Non-pigmented ciliary epithelial cell (primary cell): ENCODE data around the gene OXNAD1.
A peak's percentile ranks its signal among the peaks of the same experiment; 100 is the strongest.
"Not testable (repeated sequence)": the region's sequence is repeated elsewhere in the genome, so short reads cannot be mapped to it uniquely, and the experiment has no call there.

Experiments used
- DNase-seq: peaks from one replicate; pipeline ENCODE4 v3.0.0-alpha.2; 2010; ENCODE audit warnings: low read depth

OXNAD1 gene

DNA sequence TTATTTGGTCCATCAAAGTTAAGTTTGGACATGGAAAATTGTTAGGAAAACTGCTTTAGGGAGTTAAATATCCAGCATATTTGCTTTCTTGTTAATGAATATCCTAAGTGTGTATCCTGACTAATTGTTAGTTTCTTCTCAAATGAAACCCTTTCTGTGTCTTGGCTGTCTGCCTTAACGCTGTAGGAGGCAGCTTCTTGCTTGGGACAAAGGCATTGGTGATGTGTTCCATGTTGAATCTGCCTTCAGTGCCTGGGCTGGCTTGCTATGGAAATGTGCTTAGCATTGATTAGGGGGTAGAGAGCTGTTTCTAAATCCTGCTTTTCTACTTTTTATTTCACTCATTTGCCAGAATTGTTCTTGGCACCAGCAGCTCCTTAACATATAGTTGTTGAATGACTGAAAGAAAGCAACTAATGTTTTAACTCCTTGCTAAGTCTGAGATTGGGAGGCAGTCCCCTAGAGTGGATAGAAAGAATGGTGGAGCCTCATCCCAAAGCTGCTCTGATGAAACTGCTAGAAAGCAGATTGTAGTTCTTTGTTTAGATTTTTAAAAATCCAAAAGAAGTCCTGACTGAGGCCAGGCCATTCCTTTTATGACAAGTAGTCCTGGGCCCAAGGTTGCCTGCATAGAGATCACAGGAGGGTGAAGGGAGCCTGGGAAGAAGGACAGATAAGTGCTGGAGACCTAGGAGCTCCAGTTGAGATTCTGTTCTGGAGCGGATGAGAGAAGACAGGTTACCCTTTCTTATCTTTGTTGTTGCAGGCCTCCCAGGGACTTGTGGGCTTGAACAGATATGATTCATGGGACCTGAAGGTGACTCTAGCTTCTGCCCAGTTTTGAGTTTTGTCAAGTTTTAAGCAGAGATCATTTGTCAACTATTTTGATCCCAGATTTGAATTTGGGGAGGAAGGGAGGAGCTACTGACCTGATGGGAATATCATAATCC lies 39.3 kb downstream of the OXNAD1 start:
- no peak for DNase-seq

DNA sequence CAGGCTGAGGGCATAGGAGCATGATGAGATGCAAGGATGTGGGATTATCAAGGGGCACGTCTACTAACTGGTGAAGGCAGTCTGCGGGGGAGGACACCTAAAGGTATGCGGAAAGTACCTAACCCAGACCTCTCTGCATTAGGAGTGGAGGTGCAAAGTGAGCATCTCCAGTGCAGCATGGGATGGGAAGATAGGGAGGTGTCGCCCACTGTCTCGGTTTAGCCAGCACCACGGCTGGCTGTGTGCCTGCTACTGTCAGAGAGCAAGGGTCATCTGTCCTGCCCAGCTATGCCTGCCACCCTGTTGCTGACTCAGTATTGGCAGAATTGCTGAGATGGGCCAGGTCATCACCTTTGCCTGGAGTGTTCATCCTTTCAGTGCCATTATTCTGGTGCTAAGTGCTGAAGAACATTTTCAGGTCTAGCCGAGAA lies 40.1 kb downstream of the OXNAD1 start:
- DNase-seq: no peak

DNA sequence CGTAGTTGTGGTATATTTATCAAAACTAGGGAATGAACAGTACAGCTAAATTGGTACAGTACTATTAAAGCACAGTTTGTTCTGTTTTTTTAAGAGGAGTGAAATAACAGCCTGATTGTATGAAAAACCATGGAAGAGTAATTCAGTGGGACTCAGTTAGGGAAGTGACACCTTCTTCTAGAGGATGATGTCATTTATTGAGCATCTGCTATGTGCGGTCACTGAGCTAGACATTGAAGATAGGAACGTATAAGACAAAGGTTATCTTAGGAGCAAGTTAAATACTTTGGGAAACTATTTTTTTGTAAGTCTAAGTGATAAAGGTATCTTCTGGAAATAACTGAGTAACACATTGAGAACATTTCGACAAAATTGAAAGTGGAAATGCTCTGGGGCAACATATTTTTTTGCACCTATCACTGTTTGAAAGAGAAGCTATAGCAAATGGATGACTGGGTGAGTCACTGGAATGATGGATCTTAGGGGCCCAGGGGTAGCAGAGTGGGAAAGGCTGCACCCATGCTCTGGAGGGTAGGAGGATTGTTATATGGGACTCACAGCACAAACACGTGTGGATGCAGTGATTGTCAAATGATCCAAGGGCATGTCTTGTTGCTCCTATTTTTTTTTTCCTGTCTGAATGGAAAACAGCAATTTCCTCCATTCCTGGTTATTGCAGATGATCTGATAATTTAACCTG lies 43.0 kb downstream of the OXNAD1 start:
- no peak for DNase-seq

DNA sequence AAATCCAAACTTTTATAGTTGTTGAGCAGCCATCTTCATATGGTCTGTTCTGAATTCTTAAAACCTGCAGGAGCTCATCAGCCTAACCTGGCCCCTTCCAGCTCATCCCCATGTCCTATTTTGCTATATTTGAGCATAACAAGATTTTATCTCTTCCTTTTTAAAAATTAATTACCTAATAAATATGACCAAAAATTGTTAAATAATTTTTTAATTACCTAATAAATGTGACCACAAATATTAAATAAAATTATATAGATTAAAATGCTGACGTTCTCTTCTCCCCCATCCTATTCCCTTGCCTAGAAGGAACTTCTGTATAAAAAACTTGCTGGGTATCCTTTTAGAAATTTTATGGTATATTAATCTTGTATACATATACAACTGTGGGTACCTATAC lies 43.7 kb downstream of the OXNAD1 start:
- DNase-seq: no peak

DNA sequence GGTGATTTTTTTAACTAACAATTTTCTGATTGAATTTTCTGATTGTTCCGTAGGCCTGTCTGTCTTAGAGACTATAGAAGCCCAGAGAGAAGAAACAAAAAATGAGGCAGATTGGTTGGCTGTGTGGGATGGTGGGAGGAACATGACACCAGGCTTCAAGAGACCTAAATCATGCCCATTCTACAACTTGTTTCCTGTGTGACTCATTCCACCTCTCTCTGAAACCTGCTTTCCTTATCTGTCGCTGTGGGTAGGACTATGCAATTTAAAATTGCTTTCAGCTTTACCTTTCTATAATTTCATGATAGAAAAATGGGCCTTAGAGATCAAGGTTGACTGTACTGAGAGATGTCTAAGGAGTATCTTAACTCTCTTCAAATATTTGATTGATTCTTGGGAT lies 44.5 kb downstream of the OXNAD1 start:
- DNase-seq: peak; percentile 47

DNA sequence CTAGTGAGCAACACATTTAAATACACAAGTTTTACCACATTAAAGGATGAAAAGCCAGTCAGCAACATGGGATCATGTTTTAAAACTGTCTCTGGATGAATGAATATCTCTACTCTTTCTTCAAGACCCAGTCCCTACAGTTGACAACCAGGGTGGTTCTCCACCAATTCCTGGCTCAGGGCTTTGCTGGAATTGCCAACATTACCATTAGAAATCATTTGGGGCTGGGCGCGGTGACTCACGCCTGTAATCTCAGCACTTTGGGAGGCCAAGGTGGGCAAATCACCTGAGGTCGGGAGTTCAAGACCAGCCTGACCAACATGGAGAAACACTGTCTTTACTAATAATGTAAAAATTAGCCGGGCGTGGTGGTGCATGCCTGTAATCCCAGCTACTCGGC lies 45.5 kb downstream of the OXNAD1 start:
- not testable (repeated sequence) for DNase-seq

DNA sequence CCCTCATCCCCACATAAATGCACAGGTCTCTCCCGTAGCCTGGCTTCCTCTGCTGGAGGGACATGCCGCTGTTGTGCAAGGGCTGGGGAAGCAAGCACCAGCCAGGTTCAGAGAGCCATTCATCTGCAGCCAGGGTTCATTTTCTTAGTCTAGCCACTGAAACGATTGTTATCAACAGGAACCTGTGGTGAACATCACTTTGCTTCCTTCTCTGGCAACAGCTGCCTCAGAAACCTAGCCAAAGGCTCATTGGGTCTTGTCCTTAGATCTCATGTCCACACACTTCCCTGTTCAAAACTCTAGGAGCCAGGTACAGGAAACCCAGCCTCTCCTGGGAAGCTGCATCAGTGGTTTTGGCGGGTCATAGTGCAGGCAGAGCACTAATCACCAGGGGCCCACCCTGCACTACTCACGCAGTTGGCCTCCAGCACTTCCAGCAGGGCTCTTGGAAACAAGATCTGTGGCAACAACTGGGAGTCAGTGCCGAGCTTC lies 47.0 kb downstream of the OXNAD1 start:
- no peak for DNase-seq

DNA sequence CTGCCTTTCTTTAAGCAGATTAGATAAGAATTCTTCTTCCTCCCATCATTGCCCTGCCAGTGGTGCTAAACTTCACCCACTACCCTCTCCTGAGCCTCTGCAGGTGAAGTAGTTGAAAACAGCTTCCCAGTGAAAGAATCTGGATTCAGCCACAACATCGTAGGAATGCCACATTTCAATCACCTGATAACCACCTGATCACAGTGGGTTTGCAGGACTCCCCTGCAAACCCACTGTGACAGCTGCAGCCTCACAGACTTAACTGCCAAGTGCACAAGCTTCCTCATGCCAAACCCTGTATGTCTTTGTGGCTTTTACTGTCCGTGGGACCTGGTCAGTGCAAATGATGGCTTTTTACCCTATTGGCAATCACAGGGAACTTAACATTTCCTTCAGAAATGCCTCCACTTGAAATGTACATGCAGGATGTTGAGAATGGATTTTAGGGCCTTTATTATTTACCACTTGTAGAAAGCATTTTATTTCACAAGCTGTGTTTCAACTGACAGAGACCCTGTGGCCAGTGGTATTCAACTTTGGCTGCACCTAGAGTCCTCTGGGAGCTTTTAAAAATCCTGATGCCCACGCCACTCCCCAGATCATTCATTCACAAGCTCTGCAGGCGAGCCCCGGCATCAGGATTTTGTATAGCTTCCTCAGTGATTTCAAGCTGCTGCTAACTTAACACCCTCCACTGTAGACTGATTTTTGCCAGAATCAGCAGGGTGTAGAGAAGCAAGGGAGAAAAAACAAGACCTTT lies 49.1 kb downstream of the OXNAD1 start:
- DNase-seq: no peak

DNA sequence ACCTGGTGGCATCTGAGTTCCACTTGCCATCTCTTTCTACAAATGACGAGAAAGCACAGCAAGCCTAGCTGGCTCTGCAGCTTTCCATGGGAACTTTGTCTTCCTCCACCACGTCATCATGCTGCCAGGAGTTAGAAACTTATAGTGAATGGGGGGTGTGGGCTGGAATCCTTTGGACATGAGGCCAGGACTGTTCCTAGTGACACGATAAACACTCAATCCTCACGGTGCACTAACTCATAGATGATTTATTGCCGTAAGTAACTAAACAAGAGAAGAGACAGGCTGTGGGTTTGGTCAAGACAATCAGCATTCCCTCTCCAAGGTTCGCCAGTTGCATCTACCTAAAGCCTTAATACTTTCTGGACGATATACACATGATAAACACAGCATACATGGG lies 50.6 kb downstream of the OXNAD1 start:
- no peak for DNase-seq

DNA sequence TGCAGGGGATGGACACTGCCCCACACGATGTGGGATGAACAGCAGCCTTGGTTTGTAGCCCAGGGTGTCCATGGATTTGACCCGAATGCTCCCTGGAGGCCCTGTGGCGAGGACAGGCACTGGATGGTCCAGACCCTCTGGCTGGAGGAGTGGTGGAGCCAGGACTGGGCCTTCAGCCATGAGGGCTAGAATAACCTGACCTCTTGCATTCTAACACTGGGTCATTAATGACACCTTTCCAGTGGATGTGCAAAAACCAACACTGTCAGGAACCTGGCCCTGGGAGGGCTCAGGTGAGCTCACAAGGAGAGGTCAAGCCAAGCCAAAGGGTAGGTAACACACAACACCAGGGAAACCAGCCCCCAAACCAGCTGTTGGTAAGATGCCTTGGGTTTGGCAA lies 51.4 kb downstream of the OXNAD1 start:
- DNase-seq: no peak

DNA sequence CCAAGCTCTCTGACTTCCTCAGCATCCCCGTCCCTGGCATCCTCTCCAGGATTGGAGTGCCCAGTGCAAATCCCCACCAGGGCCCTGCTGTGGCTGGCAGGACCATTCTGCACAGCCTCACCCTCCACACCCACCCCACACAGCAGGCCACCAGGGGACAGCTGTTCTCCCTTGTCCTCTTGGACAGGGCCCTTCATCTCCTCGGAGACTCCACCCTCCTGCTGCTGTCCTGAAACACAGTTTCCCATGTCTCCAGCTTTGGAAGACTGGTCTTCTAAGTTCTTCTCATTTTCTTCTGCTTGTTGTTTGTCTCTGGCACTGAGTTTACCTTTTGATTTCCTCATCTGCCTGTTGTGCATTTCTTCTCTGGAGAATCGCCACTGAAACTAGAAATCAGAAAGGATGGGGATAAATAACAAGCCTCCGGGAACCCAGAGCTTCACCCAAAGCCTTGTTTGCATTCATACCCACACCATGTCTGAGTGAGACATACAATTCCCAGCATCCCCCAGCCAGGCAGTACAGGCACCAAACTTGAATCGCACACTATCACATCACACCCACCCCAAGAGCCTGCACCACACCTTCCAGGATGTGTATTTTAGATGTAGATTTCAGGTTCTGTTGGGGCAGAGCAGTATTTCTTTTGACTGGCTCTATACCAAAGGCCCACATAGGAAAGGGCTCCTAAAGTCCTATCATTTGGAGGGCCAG lies 52.0 kb downstream of the OXNAD1 start:
- DNase-seq: no peak

DNA sequence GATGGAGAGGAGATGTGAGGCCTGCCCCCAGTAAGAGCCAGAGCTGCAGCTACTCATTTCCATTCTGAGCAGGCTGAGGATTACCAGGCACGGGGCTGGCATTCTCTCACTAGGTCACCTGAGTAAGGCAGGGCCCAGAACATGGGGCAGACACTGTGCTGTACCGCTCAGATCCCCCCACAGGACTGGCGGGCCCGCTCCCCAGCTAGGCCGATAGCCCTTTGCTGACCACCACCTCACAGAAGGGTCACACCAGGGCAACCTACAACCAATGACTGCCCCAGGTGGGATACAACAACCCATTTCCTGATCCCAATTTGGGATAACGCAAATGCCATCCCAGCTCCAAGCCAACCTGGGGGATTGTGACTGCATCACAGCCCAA lies 52.5 kb downstream of the OXNAD1 start:
- no peak for DNase-seq

DNA sequence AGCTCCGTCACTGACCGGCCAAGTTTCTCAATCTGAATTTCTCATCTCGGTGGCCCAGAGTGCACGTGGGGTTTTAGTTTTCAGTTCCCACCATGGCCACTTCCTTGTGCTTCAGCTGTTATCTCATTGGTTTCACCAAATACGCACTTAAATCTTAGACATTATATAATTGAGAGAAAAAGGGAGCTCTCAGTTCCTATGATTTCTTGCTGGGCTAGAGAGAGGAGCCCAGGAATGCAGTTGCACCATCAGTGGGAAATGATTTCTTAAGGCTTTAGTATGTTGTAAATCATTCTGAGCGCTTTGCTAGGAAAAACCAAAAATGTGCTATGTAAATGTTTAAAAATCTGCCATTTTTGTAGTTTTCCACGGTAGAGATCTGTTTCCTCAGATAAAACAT lies 53.2 kb downstream of the OXNAD1 start:
- no peak for DNase-seq

DNA sequence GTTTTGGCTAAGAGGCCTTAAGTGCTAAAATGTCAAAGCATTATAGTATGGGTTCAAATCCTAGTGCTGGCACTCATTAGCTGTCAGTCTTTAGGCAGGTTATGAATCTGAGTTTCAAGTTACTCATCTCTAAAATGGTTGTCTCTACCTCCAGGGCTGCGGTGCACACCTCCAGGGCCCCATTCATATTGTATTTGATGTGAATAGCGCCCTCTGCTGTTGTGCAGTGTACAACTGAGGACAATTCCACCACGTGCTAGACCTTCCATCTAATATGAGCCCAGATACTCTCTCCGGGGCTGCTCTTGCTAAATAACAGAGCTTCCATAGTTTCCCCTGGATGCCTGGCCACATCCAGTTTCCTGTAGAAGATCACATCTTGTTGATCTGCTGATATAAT lies 54.3 kb downstream of the OXNAD1 start:
- no peak for DNase-seq

DNA sequence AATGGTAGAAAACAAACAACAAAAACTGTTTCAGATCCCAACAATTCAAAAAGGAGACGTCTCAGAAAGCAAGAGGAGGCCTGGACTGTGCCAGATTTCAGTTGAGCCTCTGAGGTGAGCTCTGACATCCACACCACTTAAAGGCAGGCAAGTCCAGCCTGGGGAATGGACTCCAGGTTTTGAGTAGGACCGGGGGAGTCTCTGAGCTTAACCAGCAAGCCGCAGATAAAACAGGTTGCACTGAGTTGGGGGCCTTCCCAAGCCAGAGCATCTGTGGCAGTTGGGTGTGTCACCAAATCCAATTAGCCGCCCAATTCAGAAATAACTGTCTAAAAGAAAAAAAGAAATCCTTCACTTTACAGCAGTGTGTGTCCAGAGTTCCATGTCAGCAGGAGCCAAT lies 54.7 kb downstream of the OXNAD1 start:
- no peak for DNase-seq

DNA sequence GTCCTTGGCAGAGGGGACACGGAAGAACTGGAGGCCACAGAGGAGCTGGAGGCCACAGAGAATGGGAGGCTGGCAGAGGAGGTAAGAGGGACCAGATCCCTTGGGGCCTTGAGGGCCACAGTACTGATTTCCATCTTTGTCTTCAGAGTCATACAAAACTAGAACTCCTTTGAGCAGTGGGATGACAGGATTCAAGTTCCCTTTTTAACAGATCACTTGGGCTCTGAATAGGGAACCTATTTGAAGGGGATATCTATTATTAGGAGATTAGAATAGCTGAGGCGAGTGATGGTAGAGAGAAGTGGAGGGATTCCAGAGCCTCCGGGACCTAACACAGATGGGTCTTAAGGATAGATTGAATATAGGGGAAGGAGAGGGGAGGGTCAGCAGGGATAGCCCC lies 55.7 kb downstream of the OXNAD1 start:
- DNase-seq: no peak

DNA sequence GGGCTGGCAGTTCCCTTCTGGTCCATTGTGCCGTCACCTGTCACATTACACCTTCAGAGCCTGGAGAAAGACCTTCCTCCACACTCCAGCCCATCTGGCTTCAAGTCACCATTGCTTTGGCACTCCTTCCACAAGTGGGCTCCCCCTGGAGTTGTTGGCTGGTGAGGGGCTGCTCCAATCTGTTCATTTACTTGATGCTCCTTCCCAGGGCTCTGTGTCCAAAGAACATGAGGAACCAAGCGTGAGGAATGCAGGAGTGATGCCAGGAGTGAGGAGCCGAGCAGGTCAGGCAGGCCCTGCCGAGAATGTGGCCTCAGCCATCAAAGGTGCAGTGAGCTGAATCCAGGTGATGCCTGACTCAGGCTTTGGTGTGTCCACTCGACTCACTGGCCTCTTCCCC lies 57.2 kb downstream of the OXNAD1 start:
- no peak for DNase-seq

DNA sequence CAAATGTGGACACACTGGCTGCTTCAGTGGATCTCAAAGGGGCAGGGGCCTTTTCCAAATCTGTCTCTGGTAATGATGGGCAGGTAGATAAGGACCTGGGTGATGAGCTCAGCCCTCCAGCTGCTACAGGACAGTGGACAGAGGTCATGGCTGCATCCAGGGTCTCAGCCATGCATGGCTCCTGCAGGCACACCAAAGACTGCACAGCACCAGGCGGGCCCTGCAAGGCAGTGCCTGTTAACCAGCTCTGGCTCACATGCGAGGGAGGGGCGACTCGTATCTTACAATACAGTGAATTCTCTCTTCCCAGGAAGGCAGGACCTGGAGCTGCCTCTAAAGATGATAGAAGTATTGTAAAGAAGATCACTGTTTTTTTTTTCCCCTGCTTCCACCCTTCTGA lies 58.7 kb downstream of the OXNAD1 start:
- no peak for DNase-seq

DNA sequence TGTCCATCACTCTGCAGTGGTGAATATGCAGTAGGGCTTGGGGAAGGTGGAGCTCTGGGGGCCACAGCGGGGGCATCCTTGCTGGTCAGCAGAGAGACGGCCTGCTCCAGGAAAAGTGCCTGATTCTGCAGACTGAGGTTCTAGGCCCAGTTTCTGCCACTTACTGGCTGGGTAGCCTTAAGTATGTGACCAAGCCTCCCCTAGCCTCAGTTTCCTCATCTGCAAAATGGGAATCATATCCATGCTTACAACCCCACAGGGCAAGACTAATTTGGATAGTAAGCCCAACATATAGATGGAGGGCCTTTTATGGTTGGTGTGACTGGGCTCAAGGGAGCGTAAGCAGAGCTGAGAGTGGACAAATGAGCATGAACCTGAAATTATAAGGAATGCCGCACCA lies 60.8 kb downstream of the OXNAD1 start:
- no peak for DNase-seq

DNA sequence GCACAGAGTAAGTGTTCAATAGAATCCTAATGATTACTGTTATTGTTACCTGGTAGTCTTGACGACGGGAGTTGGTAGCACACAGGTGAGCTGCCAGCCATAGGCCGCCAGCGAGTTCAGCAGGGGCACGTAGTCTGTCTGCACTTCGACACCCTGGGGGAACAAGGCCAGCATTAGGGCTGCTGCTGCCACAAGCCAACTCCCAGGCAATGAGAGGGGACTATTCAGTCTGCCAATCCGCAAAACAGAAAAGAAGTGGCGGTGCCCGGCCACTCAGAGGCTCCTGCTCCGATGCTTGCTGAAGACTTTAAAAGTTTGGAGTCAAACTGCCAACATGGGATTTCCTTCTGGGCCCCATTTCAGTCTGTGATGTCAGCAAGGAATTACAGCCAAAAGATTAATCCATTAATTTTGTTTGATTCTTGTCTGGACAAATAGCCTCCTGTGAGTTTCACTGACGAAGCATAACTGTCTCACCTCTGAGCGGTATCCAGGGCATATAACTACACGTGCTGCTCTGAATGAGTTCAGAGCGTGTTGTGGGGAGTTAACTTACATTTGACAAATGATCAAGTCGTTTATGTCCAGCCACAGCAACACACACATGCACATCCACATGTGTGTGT lies 61.8 kb downstream of the OXNAD1 start:
- no peak for DNase-seq

DNA sequence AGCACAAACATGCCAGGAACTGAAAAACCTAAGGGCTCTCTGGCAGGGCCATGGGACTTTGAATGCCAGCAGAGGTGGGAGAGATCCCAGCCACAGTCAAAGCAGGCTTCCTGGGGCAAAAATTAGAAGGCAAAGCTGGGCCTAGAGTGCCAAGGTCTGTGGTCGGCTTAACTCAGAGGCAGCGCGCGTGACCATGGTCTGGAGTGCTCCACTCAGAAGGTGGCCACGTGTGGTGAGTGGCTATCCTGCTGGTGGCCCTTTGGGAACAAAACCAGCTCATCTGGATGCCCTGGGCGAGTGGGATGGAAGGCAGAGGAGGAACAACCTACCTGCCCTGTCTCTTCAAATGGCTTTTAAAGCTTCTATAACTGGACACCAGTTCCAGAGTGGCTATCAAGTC lies 63.1 kb downstream of the OXNAD1 start:
- DNase-seq: no peak
